H1 (cell line): ENCODE data around the gene SKA1. TPM values are rescaled to one million over a fixed set of nuclear protein-coding genes. Genes with fewer than 3 reads are reported as not detected.

Experiments
- BACH1 ChIP-seq: IDR thresholded peaks from 2 replicates; pipeline ENCODE4 v1.6.1; 2012; ENCODE audit warnings: low read length, improper control_type of control experiment
- GABPA ChIP-seq: IDR thresholded peaks from 2 replicates; pipeline ENCODE4 v1.6.1; 2011; ENCODE audit warnings: mild to moderate bottlenecking, low read length, moderate library complexity, borderline replicate concordance; ENCODE audit not compliant: insufficient read depth
- HDAC6 ChIP-seq: IDR thresholded peaks from one replicate; pipeline ENCODE4 v1.7.1; 2012; ENCODE audit warnings: low read depth, mild to moderate bottlenecking, inconsistent platforms, low read length, moderate library complexity
- JUN ChIP-seq: IDR thresholded peaks from 2 replicates; pipeline ENCODE4 v1.6.1; 2011; ENCODE audit warnings: low read depth, mild to moderate bottlenecking, improper control_type of control experiment, low read length
- JUND ChIP-seq: IDR thresholded peaks from 2 replicates; pipeline ENCODE4 v1.6.1; 2011; ENCODE audit warnings: mild to moderate bottlenecking, improper control_type of control experiment, low read length
- KDM4A ChIP-seq: IDR thresholded peaks from one replicate; pipeline ENCODE4 v1.7.1; 2012; ENCODE audit warnings: low read depth, mild to moderate bottlenecking, moderate library complexity, low read length, inconsistent platforms; ENCODE audit not compliant: severe bottlenecking
- SIN3A ChIP-seq, 2 experiments: IDR thresholded peaks in 1 of 2; conservative IDR thresholded peaks in 1 of 2; 2 replicates each; pipeline ENCODE4 v1.6.1; 2011 to 2012; ENCODE audit warnings: low read length in 2 of 2, improper control_type of control experiment in 1 of 2, low read depth in 1 of 2, mild to moderate bottlenecking in 1 of 2
- SIRT6 ChIP-seq: IDR thresholded peaks from one replicate; pipeline ENCODE4 v1.7.1; 2012; ENCODE audit warnings: low read length, inconsistent platforms
- SP2 ChIP-seq: IDR thresholded peaks from 2 replicates; pipeline ENCODE4 v1.6.1; 2012; ENCODE audit warnings: mild to moderate bottlenecking, low read length, inconsistent platforms
- polyA plus RNA-seq, 7 experiments: library from polyadenylated mRNA; depleted of rRNA in 3 of 7; stranded (reverse) in 5 of 7; unstranded in 2 of 7; fragments of >200 nt in 5 of 7; fragments of 200-250 nt in 2 of 7; gene quantifications; 1 replicate in 5 of 7; 2 replicates in 1 of 7; 4 replicates in 1 of 7; pipeline versions ENCODE4 v1.2.1 to v1.2.3, GENCODE V29; 2011 to 2013; ENCODE audit warnings: missing spikeins in 2 of 7, mixed read lengths in 2 of 7
- total RNA-seq: library from RNA; stranded (reverse); fragmentation: NEBNext Ultra II Directional; extraction: Animal tissue kit (Norgen Biotek cat#: 25700); gene quantifications from 2 replicates; pipeline ENCODE4 v1.2.1, GENCODE V29; 2021

The SKA1 gene
- total and polyA plus RNA-seq, 2 of the 8 experiments (the other 6 are each of a cell fraction or from before 2014, with no cell fraction given) = 8.6 to 22.9 TPM

DNA sequence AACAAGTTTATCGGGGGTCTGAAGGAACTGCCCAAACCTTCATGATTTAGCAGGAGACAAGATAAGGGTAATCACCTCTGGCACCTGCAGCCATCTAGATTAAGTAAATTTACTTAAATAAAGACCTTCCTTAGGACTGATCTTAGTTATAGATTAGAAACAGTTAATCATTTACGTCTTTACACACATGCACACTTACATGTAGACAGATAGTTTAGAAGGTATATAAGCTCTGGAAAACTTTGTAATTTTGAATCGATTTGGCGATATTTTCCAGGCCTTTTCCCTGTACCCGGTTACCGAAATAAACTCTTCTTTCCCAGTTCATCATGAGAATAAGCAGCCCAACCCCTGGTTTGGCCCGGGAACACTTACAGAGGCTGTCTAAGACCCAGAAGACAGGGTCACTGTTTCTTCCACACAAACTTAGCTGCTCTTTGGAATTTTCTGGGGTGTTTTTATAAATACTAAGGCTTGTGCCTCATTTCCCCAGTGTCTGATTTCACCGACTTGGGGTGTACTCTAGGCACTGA is 560 bp upstream of the SKA1 start (continued):
- no peak for TF ChIP-seq GABPA
- no peak for TF ChIP-seq SIRT6
- no peak for TF ChIP-seq SP2
- no peak for TF ChIP-seq JUN
- no peak for TF ChIP-seq SIN3A (conservative IDR thresholded peaks at IDR 0.05 in 1 of 2, IDR thresholded peaks at IDR 0.05 in 1 of 2; ENCODE audit: low read depth in 1 of 2, low read length in 2 of 2)
- no peak for TF ChIP-seq HDAC6
- TF ChIP-seq KDM4A = no peak
- no peak for TF ChIP-seq BACH1
- TF ChIP-seq JUND = no peak
